SJCRH30 (cell line): ENCODE results near the gene SMIM12. TPM values are rescaled to one million over a fixed set of nuclear protein-coding genes. Genes with fewer than 3 reads are reported as not detected.

Experiments used
- DNase-seq, 2 experiments: peaks; one replicate each; pipeline ENCODE4 v3.0.0-alpha.2; 2015 to 2020
- H3K27ac ChIP-seq: fragments of 250-450 bp; sonication (Bioruptor Pico); 2 replicates; pipeline ENCODE4 v1.5.1; 2020; ENCODE audit warnings: mild to moderate bottlenecking, moderate library complexity
- H3K27me3 ChIP-seq: fragments of 250-450 bp; sonication (Bioruptor Pico); 2 replicates; pipeline ENCODE4 v1.5.1; 2020; ENCODE audit warnings: mild to moderate bottlenecking, moderate library complexity
- H3K36me3 ChIP-seq: fragments of 250-450 bp; sonication (Bioruptor Pico); 2 replicates; pipeline ENCODE4 v1.5.1; 2020; ENCODE audit warnings: mild to moderate bottlenecking, moderate library complexity
- H3K4me1 ChIP-seq: fragments of 250-450 bp; sonication (Bioruptor Pico); 2 replicates; pipeline ENCODE4 v1.5.1; 2020; ENCODE audit warnings: mild to moderate bottlenecking, moderate library complexity
- H3K4me3 ChIP-seq: fragments of 250-450 bp; sonication (Bioruptor Pico); 2 replicates; pipeline ENCODE4 v1.5.1; 2020; ENCODE audit warnings: mild to moderate bottlenecking, moderate library complexity
- H3K9me3 ChIP-seq: fragments of 250-450 bp; sonication (Bioruptor Pico); replicated peaks from 2 replicates; pipeline ENCODE4 v1.5.1; 2020; ENCODE audit warnings: mild to moderate bottlenecking, moderate library complexity
- total RNA-seq: library from RNA; depleted of rRNA; stranded (reverse); fragments of >200 nt; shearing (Covaris generic); gene quantifications from 2 replicates; pipeline ENCODE4 v1.2.3, GENCODE V29; 2014; rRNA removed

SMIM12 gene, protein sequence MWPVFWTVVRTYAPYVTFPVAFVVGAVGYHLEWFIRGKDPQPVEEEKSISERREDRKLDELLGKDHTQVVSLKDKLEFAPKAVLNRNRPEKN
- 33.4 and 34.4 TPM in 2 replicates for total RNA-seq

DNA sequence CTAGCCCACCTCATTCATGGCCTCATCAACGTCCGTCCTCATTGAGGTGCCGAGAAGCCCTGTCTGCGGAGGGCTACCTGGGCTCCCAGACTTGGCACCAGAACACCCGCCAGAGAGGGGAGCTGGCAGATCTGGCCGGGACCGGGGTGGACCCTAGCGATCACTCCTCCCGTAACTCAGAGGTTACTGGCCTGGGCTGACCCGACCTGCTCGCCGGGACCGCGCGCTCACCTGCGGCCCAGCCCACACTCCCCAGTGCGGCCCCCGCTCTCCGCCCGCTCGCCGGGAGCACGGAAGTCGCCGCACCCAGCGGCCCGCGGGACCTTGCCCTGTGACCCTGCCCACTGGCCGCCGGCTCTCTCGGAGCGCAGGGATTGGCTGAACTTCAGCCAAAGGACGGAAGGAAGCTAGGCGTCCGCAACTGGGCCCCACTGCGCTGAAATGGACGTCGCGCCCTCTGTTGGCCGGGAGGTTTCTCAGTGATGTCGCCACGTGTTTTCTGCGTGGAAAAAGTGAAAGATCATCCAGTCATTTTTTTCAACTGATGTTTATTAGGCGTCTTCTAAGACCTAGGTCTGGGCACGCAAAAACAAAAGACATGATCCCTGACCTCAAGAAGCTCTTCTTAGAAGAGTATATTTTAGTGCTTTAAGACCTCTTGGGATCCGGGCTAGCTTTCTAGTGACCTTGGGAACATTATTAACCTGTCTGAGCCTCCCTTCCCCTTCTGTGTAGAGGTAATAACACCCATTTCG, at the start of gene SMIM12:
Gene SMIM12, minus strand, starts transcription at position 304 of the 755 bp plus-strand sequence. CDS start 3,772 bp downstream, outside the sequence.
- Histone ChIP-seq H3K4me3 (peak within 1 kb of the TSS; percentile 81), H3K27ac (peak within 1 kb of the TSS; percentile 3; the same call in 1 of the 2 replicates), H3K9me3 (no peaks in the 10 kb centered on the region), H3K4me1 (peaks cover 6% of the 10 kb centered on the region; the same call in 1 of the 2 replicates), H3K36me3 (peaks cover 4% of the 10 kb centered on the region; the same call in 1 of the 2 replicates), H3K27me3 (no peaks in the 10 kb centered on the region)
- peak; percentile 94 to 96 for DNase-seq

DNA sequence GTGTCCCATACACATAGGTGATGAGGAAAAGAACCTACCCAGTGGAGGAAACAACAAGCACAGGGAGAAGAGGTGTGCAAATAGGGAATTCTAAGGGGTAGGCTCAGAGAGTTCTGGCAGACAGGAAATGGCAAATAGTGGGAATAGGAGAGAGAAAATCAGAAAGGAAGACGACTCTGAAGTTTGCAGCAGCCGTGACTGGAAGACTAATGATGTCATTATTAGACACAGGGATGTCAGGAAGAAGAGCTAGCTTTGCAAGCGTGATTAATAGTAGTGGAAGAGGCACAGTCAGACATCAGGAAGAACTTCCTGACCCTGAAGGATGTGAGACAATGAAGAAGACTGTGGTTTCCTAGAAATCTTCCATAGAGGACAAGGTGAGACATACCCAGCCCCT, 48.8 kb upstream of the SMIM12 start:
- Histone ChIP-seq H3K27ac (no peak overlapping the region), H3K9me3 (no peaks in the 10 kb centered on the region), H3K36me3 (no peaks in the 10 kb centered on the region), H3K27me3 (no peaks in the 10 kb centered on the region), H3K4me1 (no peaks in the 10 kb centered on the region), H3K4me3 (no peak overlapping the region)
- no peak for DNase-seq

DNA sequence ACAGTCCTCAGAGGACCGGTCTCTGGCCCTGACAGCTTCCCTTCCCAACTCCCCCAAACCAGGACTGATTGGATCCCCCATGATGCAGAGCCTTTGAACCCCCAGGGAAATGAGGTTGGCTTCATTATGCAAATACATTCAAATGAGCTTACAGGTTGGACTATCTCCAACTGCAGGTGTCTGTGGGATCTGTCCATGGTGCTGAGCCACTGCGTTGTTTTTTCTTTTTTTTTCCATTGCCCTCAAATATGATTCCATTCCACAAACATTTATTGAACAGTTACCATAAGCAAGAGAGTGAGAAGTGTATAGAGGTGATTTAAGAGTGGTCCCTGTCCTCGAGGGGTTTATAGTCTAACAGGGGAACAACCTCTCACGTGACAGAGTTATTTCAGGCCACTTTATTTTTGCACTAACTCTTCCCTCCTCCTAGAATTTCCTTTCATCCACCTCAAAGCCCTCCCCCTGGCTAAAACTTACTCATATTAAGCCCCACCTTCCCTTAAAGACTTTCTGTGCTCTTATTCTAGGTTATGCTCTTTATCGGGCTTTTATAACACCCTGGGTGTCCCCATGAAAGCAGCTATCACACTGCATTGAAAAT, 48.0 kb upstream of the SMIM12 start:
- DNase-seq: peak in 1 of 2 experiments; percentile 30
- Histone ChIP-seq H3K4me3 (no peak overlapping the region), H3K9me3 (no peaks in the 10 kb centered on the region), H3K27me3 (no peaks in the 10 kb centered on the region), H3K4me1 (no peaks in the 10 kb centered on the region), H3K27ac (no peak overlapping the region), H3K36me3 (no peaks in the 10 kb centered on the region)

DNA sequence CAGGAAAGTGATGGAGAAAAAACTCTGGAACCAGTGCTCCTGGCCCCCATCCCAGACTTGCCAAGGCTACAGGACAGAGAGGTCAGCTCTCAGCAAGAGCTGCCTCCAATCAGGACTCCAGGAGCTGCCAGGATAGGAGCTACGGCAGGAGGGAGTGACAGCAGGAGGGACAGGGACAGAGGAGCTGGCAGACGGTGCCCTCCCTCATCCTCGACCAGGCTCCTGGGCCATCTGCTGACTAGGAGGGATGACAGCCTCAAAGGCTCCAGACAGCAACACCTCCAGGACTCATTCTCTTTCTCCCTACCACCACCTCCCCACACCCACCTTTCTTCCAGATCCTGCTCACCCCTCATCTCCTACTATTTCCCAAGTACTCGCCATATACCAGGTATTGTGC, 47.2 kb upstream of the SMIM12 start:
- peaks cover 6% of the 10 kb centered on the region; the same call in 1 of the 2 replicates for H3K27me3 ChIP-seq
- no peaks in the 10 kb centered on the region for H3K9me3 ChIP-seq
- H3K27ac ChIP-seq: no peak overlapping the region
- DNase-seq: no peak
- H3K4me3 ChIP-seq: no peak overlapping the region
- no peaks in the 10 kb centered on the region for H3K36me3 ChIP-seq
- H3K4me1 ChIP-seq: no peaks in the 10 kb centered on the region

DNA sequence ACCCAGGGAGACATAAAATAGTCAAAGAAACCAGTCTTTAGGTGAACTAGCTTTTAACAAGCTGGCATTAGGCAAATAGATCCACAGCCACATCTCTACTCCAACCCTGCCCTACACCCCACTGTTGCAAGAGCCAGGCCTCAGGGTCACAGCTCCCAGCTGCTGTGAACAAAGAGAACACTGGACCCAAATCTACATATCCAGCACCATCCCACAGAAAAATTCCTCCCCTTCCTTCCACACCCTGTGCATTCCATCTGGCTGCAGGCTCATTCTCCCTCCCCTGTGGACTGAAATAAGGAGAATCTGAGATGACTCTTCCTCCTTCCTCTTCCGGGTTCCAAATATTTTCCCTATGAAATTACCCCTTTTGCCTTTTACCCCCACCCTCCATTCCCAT, 46.7 kb upstream of the SMIM12 start:
- Histone ChIP-seq H3K27me3 (peaks cover 6% of the 10 kb centered on the region; the same call in 1 of the 2 replicates), H3K27ac (no peak overlapping the region), H3K4me3 (no peak overlapping the region), H3K9me3 (no peaks in the 10 kb centered on the region), H3K4me1 (no peaks in the 10 kb centered on the region), H3K36me3 (no peaks in the 10 kb centered on the region)
- DNase-seq: no peak

DNA sequence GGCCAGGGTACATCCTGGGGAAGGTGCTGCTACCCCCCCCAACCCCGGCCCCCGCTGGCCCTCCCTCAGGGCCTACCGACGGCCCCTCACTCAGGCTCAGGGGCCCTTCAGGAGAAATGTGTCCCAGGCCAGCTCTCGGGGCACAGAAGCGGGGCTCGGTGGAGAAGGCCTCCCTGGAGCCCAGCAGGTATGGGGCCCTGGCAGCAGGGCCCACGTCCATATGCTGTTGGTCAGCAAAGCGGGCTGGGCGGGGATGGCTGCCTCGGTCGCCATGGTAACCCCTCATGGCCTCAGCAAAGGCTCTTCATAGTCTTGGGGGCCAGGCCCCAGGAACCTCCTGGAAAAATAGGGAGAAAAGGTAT, 45.5 kb upstream of the SMIM12 start:
- Histone ChIP-seq H3K27ac (no peak overlapping the region), H3K27me3 (peaks cover 6% of the 10 kb centered on the region; the same call in 1 of the 2 replicates), H3K36me3 (no peaks in the 10 kb centered on the region), H3K4me3 (no peak overlapping the region), H3K4me1 (no peaks in the 10 kb centered on the region), H3K9me3 (no peaks in the 10 kb centered on the region)
- DNase-seq: no peak

DNA sequence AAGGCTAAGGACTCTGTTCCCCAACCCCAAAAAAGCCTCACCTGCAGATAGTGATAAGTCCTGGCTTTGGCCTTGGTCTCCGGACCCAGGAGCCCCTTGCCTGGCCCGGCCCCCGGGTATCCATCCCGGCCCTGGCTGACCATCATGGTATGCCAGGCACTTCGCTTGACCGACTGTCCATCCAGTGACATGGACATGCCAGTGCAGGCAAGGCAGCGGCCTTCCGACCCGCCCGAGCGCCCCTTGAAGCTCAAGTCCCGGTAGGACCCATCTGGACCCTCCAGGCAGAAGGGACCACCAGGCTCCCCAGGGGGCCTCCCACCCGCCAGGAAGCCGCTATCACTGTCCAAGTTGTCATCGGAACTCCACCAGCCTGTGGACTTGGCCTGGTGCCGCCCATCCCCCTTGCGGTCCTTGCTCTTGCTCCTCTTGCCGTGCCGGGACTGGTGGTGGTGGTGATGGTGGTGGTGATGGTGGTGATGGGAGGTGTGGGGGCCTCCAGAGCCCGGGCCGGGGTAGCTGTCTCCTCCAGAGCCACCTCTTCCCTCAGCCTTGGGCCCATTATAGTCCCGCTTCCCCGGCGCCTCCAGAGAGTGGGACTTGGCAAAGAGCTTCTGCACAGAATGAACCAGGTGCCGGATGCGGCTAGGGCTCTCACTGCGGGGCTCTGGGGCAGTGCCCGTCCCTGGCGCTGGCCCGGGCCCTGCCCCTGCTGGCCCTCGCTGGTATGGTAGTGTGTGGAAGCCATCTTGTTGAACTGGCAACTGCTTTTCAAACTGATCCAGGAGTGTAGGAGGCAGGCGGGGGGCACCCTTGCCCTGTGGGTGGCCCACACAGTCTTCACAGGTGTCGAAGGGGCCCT, 44.9 kb upstream of the SMIM12 start:
- Histone ChIP-seq H3K36me3 (no peaks in the 10 kb centered on the region), H3K27ac (no peak overlapping the region), H3K4me3 (no peak overlapping the region), H3K4me1 (no peaks in the 10 kb centered on the region), H3K27me3 (peaks cover 6% of the 10 kb centered on the region; the same call in 1 of the 2 replicates), H3K9me3 (no peaks in the 10 kb centered on the region)
- no peak for DNase-seq

DNA sequence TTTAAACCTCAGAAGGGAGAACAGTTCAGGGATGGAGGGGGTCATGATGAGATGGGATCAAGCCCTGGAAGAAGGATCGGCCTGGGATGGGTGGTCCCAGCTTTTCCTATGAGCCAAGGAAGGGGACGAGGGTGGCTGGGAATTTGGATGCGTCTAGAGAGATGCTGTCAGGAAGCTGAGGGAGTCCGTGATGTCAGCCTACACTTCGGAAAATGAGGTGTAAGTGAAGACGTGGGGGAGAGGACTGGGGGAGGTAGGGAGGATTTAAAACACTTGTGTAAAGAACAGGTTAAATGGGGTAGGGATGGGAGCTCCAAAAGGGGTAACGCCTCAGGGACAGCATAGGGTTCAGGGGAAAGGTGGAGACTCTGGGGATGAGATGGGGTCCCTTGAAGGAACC, 42.4 kb upstream of the SMIM12 start:
- H3K36me3 ChIP-seq: no peaks in the 10 kb centered on the region
- H3K9me3 ChIP-seq: no peaks in the 10 kb centered on the region
- no peaks in the 10 kb centered on the region for H3K4me1 ChIP-seq
- no peak for DNase-seq
- peaks cover 6% of the 10 kb centered on the region; the same call in 1 of the 2 replicates for H3K27me3 ChIP-seq
- H3K27ac ChIP-seq: no peak overlapping the region
- no peak overlapping the region for H3K4me3 ChIP-seq

DNA sequence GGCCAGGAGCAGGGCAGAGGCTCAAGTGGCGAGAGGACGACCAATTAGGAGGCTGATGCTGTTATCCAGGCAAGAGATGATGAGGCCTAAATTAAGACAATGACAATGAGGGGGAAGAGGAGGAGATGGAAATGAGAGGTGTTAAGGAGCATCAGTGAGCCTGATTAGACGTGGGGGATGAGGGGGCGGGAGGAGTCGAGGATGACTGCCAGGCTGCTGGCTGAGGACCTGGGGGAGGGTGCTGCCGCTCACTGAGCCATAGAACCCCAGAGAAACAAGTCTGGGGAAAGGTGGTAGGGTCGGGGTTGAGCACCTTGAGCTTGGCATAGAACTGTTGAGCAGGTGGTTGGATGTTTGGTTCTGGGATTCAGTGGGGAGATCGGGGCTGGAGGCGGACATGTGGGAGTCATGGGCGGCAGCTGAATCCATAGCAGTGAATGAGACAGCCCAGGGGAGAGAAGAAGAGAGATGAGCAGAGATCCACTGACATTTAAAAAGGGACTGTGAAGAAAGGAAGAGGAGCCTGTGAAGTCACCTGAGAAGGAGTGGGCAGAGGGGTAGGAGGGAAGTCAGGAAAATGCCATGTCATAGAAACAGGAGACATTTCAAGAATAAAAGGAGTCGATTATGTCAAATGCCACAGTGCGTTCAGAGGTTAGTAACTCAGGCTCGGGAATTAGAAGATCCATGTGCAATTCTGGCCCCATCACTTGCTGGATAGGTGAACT, 41.4 kb upstream of the SMIM12 start:
- Histone ChIP-seq H3K4me1 (no peaks in the 10 kb centered on the region), H3K27ac (no peak overlapping the region), H3K9me3 (no peaks in the 10 kb centered on the region), H3K36me3 (no peaks in the 10 kb centered on the region), H3K27me3 (peaks cover 6% of the 10 kb centered on the region; the same call in 1 of the 2 replicates), H3K4me3 (no peak overlapping the region)
- DNase-seq: no peak

DNA sequence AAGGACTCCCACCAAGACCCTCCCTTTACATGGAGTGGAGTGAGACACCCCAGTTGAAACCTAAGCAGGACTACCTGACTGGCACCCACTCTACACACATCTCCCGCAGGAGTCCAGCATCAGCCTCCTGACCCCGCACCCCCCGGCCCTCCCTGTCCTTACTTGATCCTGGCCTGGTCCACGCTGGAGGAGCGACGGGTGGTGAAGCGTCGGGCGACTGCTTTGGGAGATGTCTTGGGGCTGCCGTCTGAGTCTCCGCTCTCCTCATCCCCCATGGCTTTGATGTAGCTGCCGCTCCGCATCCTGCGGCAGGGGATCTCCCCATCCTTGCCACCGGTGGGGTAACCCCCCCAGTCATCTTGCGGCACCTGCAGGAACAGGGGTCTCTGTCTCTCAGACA, 40.4 kb upstream of the SMIM12 start:
- H3K4me3 ChIP-seq: no peak overlapping the region
- no peak overlapping the region for H3K27ac ChIP-seq
- H3K9me3 ChIP-seq: no peaks in the 10 kb centered on the region
- H3K27me3 ChIP-seq: peaks cover 6% of the 10 kb centered on the region; the same call in 1 of the 2 replicates
- no peaks in the 10 kb centered on the region for H3K36me3 ChIP-seq
- DNase-seq: no peak
- H3K4me1 ChIP-seq: no peaks in the 10 kb centered on the region

DNA sequence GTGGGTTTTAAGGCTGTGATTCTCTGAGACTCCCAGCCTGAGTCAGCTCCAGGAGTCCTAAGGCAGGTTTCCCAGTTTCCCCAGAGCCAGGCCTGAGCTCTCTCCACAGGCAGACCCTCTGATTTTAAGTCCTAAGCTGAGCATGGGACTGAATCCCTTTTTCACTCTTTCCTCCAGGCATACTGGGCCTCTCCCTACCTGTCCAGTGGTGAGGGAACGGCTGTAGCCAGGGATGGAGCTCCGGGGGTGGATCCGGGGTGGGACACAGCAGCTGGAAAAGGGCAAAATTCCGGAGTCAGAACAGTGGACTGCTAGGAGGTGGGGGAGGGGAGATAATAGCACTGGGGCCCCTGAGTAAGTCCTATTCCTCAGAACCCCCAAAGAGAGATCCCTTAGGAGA, 39.9 kb upstream of the SMIM12 start:
- Histone ChIP-seq H3K4me1 (no peaks in the 10 kb centered on the region), H3K36me3 (no peaks in the 10 kb centered on the region), H3K27ac (no peak overlapping the region), H3K9me3 (no peaks in the 10 kb centered on the region), H3K4me3 (no peak overlapping the region), H3K27me3 (peaks cover 6% of the 10 kb centered on the region; the same call in 1 of the 2 replicates)
- DNase-seq: no peak

DNA sequence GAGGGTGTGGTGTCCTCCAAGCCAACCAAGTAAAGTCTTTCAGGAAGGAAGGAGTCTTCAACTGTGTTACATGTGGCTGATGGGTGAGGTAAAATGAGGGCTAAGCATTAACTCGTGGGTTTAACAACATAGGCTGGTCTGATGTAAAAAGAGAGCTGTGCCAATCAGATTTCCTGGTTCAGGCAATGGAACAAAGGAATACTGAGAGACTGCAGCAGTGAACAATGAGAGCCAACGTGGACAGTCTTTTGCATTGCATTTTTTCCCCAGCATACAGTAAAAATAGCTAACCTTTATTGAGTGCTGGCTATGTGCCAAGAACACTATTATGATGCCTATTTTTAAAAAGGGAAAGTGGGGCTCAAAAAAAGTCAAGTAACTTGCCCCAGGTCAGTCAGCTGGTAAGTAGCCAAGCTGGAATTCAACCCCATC, 38.8 kb upstream of the SMIM12 start:
- no peak for DNase-seq
- Histone ChIP-seq H3K27me3 (peaks cover 6% of the 10 kb centered on the region; the same call in 1 of the 2 replicates), H3K9me3 (no peaks in the 10 kb centered on the region; the same call in 1 of the 2 replicates)

DNA sequence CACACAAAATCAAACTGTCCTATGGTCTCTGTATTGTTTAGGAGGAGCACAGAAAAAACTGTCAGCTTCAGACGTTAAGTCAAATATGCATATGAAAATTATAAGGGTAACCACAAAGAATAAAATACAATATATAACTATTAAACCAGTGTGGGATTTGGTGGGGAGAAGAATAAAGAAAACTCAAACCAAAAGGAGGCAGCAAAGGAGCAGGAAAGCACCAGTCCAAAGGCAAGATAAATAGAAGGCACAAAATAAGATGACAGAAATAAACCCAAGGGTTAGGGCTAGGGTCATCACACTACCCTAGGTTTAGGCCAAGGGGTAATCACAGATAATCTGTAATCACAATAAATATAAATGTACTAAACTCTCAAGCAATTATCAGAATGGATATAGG, 37.1 kb upstream of the SMIM12 start:
- H3K4me1 ChIP-seq: no peaks in the 10 kb centered on the region
- H3K9me3 ChIP-seq: peaks cover 8% of the 10 kb centered on the region; the same call in 1 of the 2 replicates
- no peak overlapping the region for H3K4me3 ChIP-seq
- no peak overlapping the region for H3K27ac ChIP-seq
- DNase-seq: no peak
- no peaks in the 10 kb centered on the region for H3K27me3 ChIP-seq
- H3K36me3 ChIP-seq: no peaks in the 10 kb centered on the region

More for the DNA sequence above, 38.8 kb upstream of the SMIM12 start:
- Histone ChIP-seq H3K27ac (no peak overlapping the region), H3K4me3 (no peak overlapping the region), H3K36me3 (no peaks in the 10 kb centered on the region), H3K4me1 (no peaks in the 10 kb centered on the region)

DNA sequence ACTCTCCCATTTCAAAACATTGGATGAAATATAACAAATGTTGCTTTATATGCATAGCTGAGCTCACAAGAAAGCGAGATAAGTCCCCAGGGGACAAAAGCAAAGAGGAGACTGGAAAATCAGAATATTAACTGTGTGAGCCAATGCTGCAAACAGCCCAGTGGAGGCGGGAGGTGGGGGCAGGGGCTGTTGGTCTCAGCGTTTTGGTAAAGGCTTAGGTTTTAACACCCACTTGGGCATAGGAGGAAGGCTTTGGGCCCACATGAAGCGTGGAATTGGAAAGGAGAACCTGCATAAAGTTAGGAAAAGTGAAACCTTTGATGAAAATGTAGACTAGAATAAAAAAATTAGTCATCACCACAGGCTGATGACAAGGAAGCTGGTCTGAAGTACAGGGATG, 30.2 kb upstream of the SMIM12 start:
- Histone ChIP-seq H3K4me3 (no peak overlapping the region), H3K9me3 (peaks cover 10% of the 10 kb centered on the region; the same call in 1 of the 2 replicates), H3K4me1 (no peaks in the 10 kb centered on the region), H3K27ac (no peak overlapping the region), H3K27me3 (no peaks in the 10 kb centered on the region), H3K36me3 (no peaks in the 10 kb centered on the region)
- no peak for DNase-seq
